GM12872 (cell line): Measurements from ENCODE around the gene MRPS23.

ENCODE experiments used
- TF ChIP-seq, protein P1 (sequence below): IDR thresholded peaks from 3 replicates; pipeline ENCODE4 v1.5.1; 2011; ENCODE audit warnings: low read depth, mild to moderate bottlenecking, low read length, moderate library complexity; ENCODE audit not compliant: insufficient read depth

Gene MRPS23

DNA sequence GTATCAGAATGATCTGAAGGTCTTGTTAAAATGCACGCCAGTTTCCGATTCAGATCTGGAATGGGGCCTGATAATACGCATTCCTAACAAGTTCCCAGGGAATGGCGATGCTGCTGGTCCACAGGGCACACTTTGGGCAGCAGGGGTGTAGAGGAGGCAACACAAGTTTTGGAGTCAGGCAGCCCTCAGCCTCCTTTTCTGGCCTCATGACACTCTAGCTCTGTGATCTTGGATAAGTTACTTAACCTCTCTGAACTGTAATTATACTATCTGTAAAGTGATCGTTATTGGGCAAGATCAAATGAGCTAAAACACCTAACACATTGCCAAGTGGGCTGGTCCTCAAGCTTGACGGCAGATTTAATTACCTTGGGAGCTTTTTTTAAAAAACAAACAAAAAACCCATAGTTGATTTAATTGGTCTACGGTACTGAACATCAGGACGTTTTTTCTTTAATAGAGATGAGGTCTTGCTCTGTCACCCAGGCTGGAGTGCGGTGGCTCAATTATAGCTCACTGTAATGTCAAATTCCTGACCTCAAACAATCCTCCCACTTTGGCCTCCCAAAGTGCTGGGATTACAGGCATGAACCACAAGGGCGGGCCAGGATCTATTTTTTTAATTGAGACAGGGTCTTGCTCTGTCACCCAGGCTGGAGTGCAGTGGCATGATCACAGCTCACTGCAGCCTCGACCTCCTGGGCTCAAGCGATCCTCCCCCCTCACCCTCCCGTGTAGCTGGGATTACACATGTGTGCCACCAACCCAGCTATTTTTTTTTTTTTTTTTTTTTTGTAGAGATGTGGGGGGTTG, 10.0 kb upstream of the MRPS23 start:
- TF ChIP-seq, protein P1, sequence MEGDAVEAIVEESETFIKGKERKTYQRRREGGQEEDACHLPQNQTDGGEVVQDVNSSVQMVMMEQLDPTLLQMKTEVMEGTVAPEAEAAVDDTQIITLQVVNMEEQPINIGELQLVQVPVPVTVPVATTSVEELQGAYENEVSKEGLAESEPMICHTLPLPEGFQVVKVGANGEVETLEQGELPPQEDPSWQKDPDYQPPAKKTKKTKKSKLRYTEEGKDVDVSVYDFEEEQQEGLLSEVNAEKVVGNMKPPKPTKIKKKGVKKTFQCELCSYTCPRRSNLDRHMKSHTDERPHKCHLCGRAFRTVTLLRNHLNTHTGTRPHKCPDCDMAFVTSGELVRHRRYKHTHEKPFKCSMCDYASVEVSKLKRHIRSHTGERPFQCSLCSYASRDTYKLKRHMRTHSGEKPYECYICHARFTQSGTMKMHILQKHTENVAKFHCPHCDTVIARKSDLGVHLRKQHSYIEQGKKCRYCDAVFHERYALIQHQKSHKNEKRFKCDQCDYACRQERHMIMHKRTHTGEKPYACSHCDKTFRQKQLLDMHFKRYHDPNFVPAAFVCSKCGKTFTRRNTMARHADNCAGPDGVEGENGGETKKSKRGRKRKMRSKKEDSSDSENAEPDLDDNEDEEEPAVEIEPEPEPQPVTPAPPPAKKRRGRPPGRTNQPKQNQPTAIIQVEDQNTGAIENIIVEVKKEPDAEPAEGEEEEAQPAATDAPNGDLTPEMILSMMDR: no peak

DNA sequence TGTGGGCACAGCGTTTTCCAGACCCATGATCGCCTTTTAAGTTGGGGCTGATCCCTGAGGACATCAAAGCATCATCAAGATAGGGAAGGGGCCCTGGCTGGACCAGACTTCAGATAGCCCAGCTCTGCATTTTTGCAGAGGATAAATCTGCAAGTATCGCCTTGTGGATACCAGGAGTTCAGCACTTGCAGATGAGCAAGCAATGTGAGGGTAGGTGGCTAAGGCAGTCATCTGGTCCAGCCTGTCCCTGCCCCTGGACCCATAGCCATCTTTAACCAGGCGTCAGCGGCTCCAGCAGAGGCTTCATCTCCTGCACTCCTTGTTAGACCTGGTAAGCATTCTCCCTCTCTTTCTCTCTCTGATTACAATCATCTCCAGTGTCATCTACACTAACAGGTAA, 9.0 kb upstream of the MRPS23 start:
- TF ChIP-seq, protein P1: no peak

DNA sequence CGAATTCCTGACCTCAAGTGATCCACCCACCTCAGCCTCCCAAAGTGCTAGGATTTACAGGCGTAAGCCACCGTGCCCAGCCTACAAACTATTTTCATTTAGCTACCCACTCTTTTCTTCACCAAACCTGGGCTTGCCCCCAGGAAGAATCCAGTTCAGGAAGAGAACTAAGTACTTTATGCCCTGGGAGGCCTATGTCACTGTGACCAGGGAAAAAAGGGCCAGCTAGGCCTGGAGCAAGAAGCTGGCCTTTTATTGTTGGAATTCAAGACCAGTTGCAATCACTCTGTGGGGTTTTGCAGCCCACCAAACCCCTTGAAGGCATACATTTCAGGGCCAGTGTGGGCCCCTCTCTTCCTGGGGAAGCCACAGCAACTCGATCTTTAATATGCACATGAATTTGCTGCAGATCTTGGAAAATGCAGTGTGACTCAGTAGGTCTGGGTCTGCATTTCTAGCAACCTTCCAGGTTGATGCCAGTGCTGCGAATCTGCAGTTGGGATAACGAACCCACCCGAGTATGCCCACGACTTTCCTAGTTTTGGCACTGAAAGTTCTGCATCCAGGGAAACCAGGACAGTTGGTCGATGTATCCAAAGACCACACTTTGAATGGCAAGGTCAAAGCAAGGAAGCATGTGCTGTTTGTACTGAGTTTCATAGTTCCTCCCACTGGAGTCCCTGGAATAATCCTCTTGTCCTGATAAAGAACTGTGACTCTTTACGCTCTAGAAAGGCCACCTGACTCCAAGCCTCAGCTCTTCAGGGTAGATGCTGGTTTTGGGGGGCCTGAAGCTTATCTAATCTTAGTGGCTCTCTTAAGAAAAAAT, 7.2 kb upstream of the MRPS23 start:
- TF ChIP-seq, protein P1: no peak

DNA sequence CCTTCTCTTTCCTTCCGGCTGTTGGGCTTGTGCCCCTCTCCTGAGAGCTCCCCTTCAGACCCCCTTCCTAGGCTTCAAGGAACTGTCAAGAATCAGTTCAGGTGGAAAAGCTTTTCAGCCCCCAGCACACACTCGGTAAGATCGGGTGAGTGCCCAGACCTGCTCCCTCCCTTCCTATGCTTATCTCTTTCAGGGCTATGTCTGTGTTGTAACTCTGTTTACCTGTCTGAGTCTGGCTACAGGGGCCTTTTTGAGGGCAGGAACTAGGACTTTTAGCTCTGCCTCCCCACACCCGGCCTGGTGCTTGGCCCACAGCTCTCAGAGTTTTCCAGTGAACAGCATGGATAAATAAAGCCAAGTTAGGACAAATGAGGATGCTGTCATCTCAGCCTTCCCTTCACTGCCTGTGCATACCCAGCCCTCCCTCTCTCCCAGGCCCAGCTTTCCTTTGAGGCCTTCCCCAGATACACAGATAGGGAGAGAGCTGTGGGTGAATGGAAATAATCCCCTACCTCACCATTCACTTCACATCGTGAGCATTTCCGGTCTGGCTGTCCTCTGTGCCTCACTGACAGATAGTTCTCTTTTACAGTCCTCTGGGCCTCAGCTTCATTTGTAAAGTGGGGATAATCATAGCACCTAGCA, 5.7 kb upstream of the MRPS23 start:
- TF ChIP-seq, protein P1: no peak

DNA sequence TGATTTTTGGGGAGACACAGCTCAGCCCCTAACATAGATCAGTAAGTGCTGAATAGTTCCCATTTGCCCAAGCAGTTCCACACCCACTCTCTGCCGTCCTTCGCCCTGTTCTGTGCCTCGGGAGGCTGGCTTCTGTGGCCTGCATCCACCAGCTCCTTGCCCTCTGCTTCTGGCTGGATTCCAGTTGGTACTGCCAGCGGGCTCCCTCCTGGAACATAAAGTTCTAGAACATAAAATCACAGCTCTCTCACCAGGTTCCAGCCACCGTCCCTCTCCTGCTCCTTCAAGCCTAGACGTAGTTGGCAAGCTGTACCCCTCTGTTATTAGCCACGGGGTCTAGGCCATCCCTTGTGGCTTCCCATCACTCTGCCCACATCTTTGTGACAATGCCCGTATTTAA, 3.9 kb upstream of the MRPS23 start:
- TF ChIP-seq, protein P1: no peak

DNA sequence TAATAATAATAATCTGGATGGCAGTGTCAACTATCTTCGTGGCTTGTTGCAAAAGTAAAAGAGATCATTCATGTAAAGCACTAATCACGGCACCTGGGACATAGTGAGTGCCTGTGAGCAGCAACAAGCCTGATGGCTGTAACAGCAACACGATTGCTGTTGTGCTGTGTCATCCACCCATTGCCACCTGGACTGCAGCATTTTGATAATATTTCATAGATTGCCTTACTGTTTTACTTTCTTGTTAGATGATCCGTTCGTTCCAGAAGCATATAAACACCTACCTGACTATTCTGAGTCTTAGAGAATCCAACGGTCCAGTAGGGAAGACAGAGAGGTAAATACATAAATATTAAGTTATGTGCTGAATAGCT, 3.1 kb upstream of the MRPS23 start:
- TF ChIP-seq, protein P1: no peak
